ENCODE data around the gene EIF4G2. TPM values are rescaled to one million over a fixed set of nuclear protein-coding genes. Genes with fewer than 3 reads are reported as not detected.

The EIF4G2 gene
- total and polyA plus RNA-seq, 7 donors = 301 to 581 (median 425) TPM

DNA sequence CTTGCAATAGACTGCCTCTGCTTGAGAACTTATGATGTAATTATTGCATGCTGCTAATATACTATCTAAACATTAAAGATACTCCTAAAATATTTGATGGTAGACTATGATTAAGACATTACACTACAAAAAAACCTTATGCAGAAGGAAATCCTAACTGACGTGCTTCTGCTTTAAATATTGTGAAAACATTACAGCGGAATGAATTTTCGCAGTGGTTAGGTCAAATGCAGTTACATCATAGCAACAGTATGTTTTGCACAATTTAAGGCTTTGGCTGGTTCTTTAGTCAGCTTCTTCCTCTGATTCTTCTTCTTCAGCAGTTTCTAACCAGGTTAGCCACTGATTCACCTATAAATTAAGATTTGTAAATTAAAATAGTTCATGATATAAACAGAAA lies 11.2 kb downstream of the EIF4G2 start:
- Histone ChIP-seq H3K36me3 (peaks cover 46 to 73% (median 59%) of the 10 kb centered on the region in 4 donors), H3K9me3 (no peaks in the 10 kb centered on the region), H3K27me3 (no peaks in the 10 kb centered on the region), H3K27ac (peak overlapping the region in 1 of 4 donors; percentile 8), H3K4me3 (no peak overlapping the region), H3K4me1 (peaks cover 0 to 48% (median 12%) of the 10 kb centered on the region in 4 donors)
- intact Hi-C loops (cut with DNase I) = no loop called here
- no peak for DNase-seq
- 82 to 84% methylated on average over 3 of the region's 3 CpGs for WGBS, 2 donors
- TF ChIP-seq POLR2A (IDR thresholded peaks at IDR 0.05) = no peak
- TF ChIP-seq EP300 (IDR thresholded peaks at IDR 0.05) = no peak

DNA sequence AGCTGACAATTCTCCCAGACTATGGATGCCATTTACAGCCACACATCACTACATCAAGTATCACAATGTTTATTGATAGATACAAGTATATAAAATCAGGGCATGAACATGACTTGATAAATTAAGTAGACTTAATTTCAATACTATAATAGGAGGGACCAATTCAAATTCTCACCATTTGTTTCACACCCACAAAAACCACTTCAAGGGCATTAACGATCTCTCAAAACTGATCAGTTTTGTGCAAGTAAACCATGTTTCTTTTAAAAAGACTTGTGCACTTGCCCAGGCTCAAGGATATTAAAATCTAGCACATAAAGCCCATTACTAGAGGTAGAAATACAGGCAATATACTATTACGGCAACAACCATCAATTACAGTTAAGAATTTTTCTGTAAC lies 11.7 kb downstream of the EIF4G2 start:
- Histone ChIP-seq H3K27me3 (no peaks in the 10 kb centered on the region), H3K4me3 (no peak overlapping the region), H3K36me3 (peaks cover 40 to 67% (median 54%) of the 10 kb centered on the region in 4 donors), H3K9me3 (no peaks in the 10 kb centered on the region), H3K27ac (peak overlapping the region in 1 of 4 donors; percentile 8), H3K4me1 (peaks cover 0 to 47% (median 9%) of the 10 kb centered on the region in 4 donors)
- intact Hi-C loops (cut with DNase I) = no loop called here
- TF ChIP-seq POLR2AphosphoS5 (IDR thresholded peaks at IDR 0.05) (no peak), EP300 (IDR thresholded peaks at IDR 0.05) (no peak), POLR2A (IDR thresholded peaks at IDR 0.05) (no peak)
- TF ChIP-seq, protein P1, sequence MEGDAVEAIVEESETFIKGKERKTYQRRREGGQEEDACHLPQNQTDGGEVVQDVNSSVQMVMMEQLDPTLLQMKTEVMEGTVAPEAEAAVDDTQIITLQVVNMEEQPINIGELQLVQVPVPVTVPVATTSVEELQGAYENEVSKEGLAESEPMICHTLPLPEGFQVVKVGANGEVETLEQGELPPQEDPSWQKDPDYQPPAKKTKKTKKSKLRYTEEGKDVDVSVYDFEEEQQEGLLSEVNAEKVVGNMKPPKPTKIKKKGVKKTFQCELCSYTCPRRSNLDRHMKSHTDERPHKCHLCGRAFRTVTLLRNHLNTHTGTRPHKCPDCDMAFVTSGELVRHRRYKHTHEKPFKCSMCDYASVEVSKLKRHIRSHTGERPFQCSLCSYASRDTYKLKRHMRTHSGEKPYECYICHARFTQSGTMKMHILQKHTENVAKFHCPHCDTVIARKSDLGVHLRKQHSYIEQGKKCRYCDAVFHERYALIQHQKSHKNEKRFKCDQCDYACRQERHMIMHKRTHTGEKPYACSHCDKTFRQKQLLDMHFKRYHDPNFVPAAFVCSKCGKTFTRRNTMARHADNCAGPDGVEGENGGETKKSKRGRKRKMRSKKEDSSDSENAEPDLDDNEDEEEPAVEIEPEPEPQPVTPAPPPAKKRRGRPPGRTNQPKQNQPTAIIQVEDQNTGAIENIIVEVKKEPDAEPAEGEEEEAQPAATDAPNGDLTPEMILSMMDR (IDR thresholded peaks at IDR 0.05) = no peak
- no peak for DNase-seq
- WGBS, 2 donors = 82 to 92% methylated on average over 2 of the region's 2 CpGs

DNA sequence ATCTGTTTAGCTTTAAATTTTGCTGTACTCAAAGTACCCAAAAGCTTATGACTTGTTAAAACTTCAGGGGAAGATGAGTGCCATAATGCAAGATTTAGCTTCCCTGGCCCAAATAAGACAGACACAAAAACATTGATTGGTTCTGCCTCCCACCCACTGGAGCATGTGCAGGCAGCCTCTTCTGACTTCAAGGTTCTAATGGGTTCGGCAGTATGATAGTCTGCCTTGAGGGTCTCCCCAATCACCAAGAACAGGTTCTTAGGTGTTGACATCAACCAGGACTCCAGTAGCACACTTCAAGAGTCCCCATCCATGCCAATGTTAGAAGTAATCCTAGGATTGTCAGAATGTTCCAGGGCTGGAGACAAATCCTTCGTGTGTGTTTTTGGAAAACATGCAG lies 12.5 kb downstream of the EIF4G2 start:
- intact Hi-C loops (cut with DNase I) = no loop called here
- Histone ChIP-seq H3K36me3 (peaks cover 38 to 59% (median 47%) of the 10 kb centered on the region in 4 donors), H3K4me1 (peaks cover 0 to 39% (median 8%) of the 10 kb centered on the region in 4 donors), H3K27ac (no peak overlapping the region), H3K9me3 (no peaks in the 10 kb centered on the region), H3K27me3 (no peaks in the 10 kb centered on the region), H3K4me3 (no peak overlapping the region)
- no peak for DNase-seq
- WGBS, 2 donors = 73 to 77% methylated on average over 2 of the region's 2 CpGs
- TF ChIP-seq, protein P1 (IDR thresholded peaks at IDR 0.05) = no peak
- no peak for TF ChIP-seq EP300 (IDR thresholded peaks at IDR 0.05)
- no peak for TF ChIP-seq POLR2AphosphoS5 (IDR thresholded peaks at IDR 0.05)
- TF ChIP-seq POLR2A (IDR thresholded peaks at IDR 0.05) = no peak

DNA sequence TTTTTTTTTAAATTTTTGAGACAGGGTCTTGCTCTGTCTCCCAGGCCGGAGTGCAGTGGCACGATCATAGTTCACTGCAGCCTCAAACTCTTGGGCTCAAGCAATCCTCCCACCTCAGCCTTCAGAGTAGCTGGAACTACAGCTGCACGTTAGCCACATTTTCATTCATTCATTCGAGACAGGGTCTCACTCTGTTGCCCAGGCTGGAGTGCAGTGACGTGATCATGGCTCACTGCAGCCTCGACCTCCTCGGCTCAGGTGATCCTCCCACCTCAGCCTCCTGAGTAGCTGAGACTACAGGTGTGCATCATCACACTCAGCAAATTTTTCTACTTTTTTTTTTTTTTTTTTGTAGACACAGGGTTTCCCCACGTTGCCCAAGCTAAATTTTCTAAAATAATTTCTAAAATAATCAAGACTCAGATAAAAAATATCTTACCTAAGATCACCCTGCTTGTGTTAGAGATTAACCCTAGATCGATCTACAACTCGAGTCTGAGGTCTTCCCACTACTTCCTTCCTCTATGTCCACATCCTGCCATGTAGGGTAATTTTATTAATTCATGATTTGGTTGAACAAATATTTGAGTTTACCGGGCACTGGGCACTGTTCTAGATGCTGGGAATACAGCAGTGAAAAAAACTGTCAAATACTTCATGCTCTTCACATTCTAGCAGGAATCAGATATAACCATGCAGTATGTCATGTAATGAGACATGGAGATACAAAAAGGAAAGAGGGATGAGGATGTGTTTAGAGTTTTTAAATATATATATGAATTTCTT lies 15.1 kb downstream of the EIF4G2 start:
- Histone ChIP-seq H3K4me3 (no peak overlapping the region), H3K9me3 (no peaks in the 10 kb centered on the region), H3K36me3 (peaks cover 18 to 34% (median 22%) of the 10 kb centered on the region in 4 donors), H3K27me3 (no peaks in the 10 kb centered on the region), H3K4me1 (peaks cover 0 to 15% (median 6%) of the 10 kb centered on the region in 4 donors), H3K27ac (no peak overlapping the region)
- intact Hi-C loops (cut with DNase I) = loop anchor here (2.0 kb wide), 2 partner anchors 229 to 993 kb away; no protein-coding TSS in a partner anchor
- no peak for DNase-seq
- no peak for TF ChIP-seq POLR2AphosphoS5 (IDR thresholded peaks at IDR 0.05)
- TF ChIP-seq POLR2A (IDR thresholded peaks at IDR 0.05) = no peak
- no peak for TF ChIP-seq EP300 (IDR thresholded peaks at IDR 0.05)
- TF ChIP-seq, protein P1 (IDR thresholded peaks at IDR 0.05) = no peak
- 59 to 64% methylated on average over 11 of the region's 11 CpGs for WGBS, 2 donors

DNA sequence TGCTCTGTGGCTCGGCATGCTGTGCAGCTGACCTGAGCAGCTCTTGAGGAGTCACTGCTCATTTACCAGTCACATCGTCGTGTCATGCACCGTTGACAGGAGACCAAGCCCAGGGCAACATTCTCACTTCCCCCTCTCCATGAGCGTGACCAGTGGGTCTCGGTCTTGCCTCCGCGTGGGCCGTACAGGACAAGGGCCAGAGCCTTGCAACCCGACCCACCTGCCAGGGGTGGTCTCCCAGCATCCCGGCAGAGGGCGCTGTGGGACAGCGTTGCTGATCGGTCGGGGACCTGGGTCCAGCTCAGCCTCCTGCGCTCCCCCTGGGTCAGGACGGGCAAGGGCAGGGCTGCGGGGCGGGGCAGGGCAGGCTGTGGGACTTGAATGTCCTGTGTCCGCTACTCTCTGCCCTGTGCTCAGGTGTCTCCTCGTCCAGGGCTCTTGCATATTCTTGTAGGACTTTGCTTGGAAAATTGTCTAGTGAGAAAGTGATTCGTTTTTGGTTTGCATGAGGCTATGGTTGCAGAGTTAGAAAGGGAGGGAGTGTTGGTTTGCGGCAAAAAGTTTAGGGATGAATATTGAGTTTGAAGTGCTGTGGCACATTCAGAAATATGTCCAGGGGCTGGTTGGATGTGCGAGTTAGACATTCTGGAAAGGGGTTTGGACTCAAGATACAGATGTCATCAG lies 16.2 kb downstream of the EIF4G2 start:
- H3K36me3 ChIP-seq = peaks cover 7 to 22% (median 11%) of the 10 kb centered on the region in 4 donors
- intact Hi-C loops (cut with DNase I) = loop anchor here (2.0 kb wide), 2 partner anchors 230 to 994 kb away; no protein-coding TSS in a partner anchor
- peak overlapping the region in 1 of 4 donors; percentile 8 for H3K4me3 ChIP-seq
- H3K27me3 ChIP-seq = no peaks in the 10 kb centered on the region
- peaks cover 0 to 10% (median 3%) of the 10 kb centered on the region in 4 donors for H3K4me1 ChIP-seq
- TF ChIP-seq EP300 (IDR thresholded peaks at IDR 0.05) = no peak
- TF ChIP-seq POLR2A (IDR thresholded peaks at IDR 0.05) = no peak
- TF ChIP-seq, protein P1 (IDR thresholded peaks at IDR 0.05) = peak; percentile 84 to 94 (median 92)
- no peak for TF ChIP-seq POLR2AphosphoS5 (IDR thresholded peaks at IDR 0.05)
- WGBS, 2 donors = 6 to 11% methylated on average over 24 of the region's 24 CpGs
- DNase-seq = peak; percentile 92
- H3K9me3 ChIP-seq = no peaks in the 10 kb centered on the region
- H3K27ac ChIP-seq = no peak overlapping the region
